Measurements from ENCODE around the gene MYH10. TPM values are rescaled to one million over a fixed set of nuclear protein-coding genes. Genes with fewer than 3 reads are reported as not detected.

MYH10 gene
- total RNA-seq, 1 experiment from 2014 or later, result 1.6 TPM

GRCh38 chr17:8537734-8538133 is 92.8 kb downstream of the MYH10 start:
- CTCF ChIA-PET, result no interaction called here
- no TSS peak for BruUV-seq (replicated peaks)

DNA sequence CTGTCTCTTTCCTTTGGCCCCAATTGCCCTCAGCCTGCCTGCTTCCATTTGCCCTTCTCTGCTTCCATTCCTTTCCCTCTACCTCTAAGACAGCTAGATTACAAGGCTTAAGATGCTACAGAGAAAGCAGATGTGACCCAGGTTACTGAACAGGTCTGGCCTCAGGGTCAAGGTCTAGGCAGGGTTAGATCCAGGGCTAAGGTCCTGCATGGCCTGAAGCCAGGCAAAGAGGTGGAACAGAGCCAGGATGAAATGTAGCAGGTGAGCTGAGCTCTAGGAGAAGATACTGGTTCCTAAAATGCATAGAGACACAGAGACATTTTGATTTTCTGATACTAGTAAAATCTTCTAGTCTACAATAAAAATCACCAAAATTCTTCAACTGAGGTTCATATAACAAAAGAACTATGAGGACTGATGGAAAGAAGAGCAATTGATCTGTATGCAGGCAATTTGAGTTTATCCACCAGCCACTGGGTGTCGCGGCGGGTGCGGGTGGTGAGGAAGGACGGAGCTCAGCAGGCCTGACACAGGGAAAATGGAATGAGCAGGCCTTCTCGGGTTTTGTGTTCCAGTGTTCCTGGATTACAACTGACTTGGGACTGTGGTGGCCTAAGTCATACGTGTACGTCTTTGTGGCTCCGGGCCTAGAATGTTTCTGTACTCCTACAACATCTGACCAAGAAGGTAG is 95.9 kb downstream of the MYH10 start:
- H3K27ac ChIP-seq, result no peak overlapping the region
- no peak overlapping the region for H3K4me3 ChIP-seq
- H3K36me3 ChIP-seq (ENCODE audit: low read depth), result no peaks in the 10 kb centered on the region
- ChIA-PET POLR2A (ENCODE audit: unreplicated experiment) (interaction anchor here (0.7 kb wide), 1 partner anchor 408 kb away, joined by 8 read pairs; no protein-coding TSS in a partner anchor), CTCF (no interaction called here)
- no peak overlapping the region for H3K4me2 ChIP-seq
- H2AFZ ChIP-seq, result no peak overlapping the region
- no peaks in the 10 kb centered on the region for H3K79me2 ChIP-seq (ENCODE audit: low read depth)
- no peaks in the 10 kb centered on the region for H3K9me2 ChIP-seq (ENCODE audit: insufficient read depth)
- TF ChIP-seq, protein P1, sequence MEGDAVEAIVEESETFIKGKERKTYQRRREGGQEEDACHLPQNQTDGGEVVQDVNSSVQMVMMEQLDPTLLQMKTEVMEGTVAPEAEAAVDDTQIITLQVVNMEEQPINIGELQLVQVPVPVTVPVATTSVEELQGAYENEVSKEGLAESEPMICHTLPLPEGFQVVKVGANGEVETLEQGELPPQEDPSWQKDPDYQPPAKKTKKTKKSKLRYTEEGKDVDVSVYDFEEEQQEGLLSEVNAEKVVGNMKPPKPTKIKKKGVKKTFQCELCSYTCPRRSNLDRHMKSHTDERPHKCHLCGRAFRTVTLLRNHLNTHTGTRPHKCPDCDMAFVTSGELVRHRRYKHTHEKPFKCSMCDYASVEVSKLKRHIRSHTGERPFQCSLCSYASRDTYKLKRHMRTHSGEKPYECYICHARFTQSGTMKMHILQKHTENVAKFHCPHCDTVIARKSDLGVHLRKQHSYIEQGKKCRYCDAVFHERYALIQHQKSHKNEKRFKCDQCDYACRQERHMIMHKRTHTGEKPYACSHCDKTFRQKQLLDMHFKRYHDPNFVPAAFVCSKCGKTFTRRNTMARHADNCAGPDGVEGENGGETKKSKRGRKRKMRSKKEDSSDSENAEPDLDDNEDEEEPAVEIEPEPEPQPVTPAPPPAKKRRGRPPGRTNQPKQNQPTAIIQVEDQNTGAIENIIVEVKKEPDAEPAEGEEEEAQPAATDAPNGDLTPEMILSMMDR (conservative IDR thresholded peaks at IDR 0.05), result no peak
- no peak for TF ChIP-seq EZH2 (IDR thresholded peaks at IDR 0.05; ENCODE audit: low read depth)
- peaks cover 57% of the 10 kb centered on the region for H3K27me3 ChIP-seq (ENCODE audit: insufficient read depth, low read depth)
- no peak for DNase-seq
- no peaks in the 10 kb centered on the region for H3F3A ChIP-seq (ENCODE audit: insufficient read depth, low read depth)
- no peaks in the 10 kb centered on the region for H3K9me3 ChIP-seq (ENCODE audit: insufficient read depth, low read depth)
- no TSS peak for BruUV-seq (replicated peaks)
- no peaks in the 10 kb centered on the region for H4K20me1 ChIP-seq (ENCODE audit: insufficient read depth)
- intact Hi-C loops (cut with micrococcal nuclease; ENCODE audit: unreplicated experiment), result no loop called here
- H3K4me1 ChIP-seq (replicated peaks; ENCODE audit: insufficient read depth), result no peaks in the 10 kb centered on the region

More at GRCh38 chr17:8537734-8538133, 92.8 kb downstream of the MYH10 start:
- H3K9me3 ChIP-seq (ENCODE audit: insufficient read depth, low read depth), result no peaks in the 10 kb centered on the region
- POLR2A ChIA-PET (ENCODE audit: unreplicated experiment), result no interaction called here
- H3K4me2 ChIP-seq, result no peak overlapping the region
- H3F3A ChIP-seq (ENCODE audit: insufficient read depth, low read depth), result no peaks in the 10 kb centered on the region
- no peaks in the 10 kb centered on the region for H3K4me1 ChIP-seq (replicated peaks; ENCODE audit: insufficient read depth)
- no peaks in the 10 kb centered on the region for H3K9me2 ChIP-seq (ENCODE audit: insufficient read depth)
- no peak overlapping the region for H3K4me3 ChIP-seq
- intact Hi-C loops (cut with micrococcal nuclease; ENCODE audit: unreplicated experiment), result no loop called here
- H3K79me2 ChIP-seq (ENCODE audit: low read depth), result no peaks in the 10 kb centered on the region
- no peaks in the 10 kb centered on the region for H4K20me1 ChIP-seq (ENCODE audit: insufficient read depth)
- DNase-seq, result no peak
- no peak for TF ChIP-seq EZH2 (IDR thresholded peaks at IDR 0.05; ENCODE audit: low read depth)
- peaks cover 36% of the 10 kb centered on the region for H3K27me3 ChIP-seq (ENCODE audit: insufficient read depth, low read depth)
- no peak overlapping the region for H2AFZ ChIP-seq
- no peaks in the 10 kb centered on the region for H3K36me3 ChIP-seq (ENCODE audit: low read depth)
- no peak overlapping the region for H3K27ac ChIP-seq

- BruUV-seq (replicated peaks), result no TSS peak
- H3K36me3 ChIP-seq (ENCODE audit: low read depth), result no peaks in the 10 kb centered on the region
- H3K4me1 ChIP-seq (replicated peaks; ENCODE audit: insufficient read depth), result no peaks in the 10 kb centered on the region
- no peaks in the 10 kb centered on the region for H3K9me2 ChIP-seq (ENCODE audit: insufficient read depth)
- no peak overlapping the region for H3K27ac ChIP-seq
- H3K79me2 ChIP-seq (ENCODE audit: low read depth), result no peaks in the 10 kb centered on the region
- intact Hi-C loops (cut with micrococcal nuclease; ENCODE audit: unreplicated experiment), result no loop called here
- no peaks in the 10 kb centered on the region for H4K20me1 ChIP-seq (ENCODE audit: insufficient read depth)
- no peak overlapping the region for H2AFZ ChIP-seq
- H3K4me3 ChIP-seq, result no peak overlapping the region
- H3K4me2 ChIP-seq, result no peak overlapping the region
- no peaks in the 10 kb centered on the region for H3K9me3 ChIP-seq (ENCODE audit: insufficient read depth, low read depth)
- CTCF ChIA-PET, result no interaction called here
- peaks cover 75% of the 10 kb centered on the region for H3K27me3 ChIP-seq (ENCODE audit: insufficient read depth, low read depth)
- no peak for TF ChIP-seq EZH2 (IDR thresholded peaks at IDR 0.05; ENCODE audit: low read depth)
- TF ChIP-seq, protein P1 (conservative IDR thresholded peaks at IDR 0.05), result no peak
- no peak for DNase-seq
- POLR2A ChIA-PET (ENCODE audit: unreplicated experiment), result no interaction called here
- no peaks in the 10 kb centered on the region for H3F3A ChIP-seq (ENCODE audit: insufficient read depth, low read depth)
Measured at GRCh38 chr17:8532021-8532420, 98.5 kb downstream of the MYH10 start.

DNA sequence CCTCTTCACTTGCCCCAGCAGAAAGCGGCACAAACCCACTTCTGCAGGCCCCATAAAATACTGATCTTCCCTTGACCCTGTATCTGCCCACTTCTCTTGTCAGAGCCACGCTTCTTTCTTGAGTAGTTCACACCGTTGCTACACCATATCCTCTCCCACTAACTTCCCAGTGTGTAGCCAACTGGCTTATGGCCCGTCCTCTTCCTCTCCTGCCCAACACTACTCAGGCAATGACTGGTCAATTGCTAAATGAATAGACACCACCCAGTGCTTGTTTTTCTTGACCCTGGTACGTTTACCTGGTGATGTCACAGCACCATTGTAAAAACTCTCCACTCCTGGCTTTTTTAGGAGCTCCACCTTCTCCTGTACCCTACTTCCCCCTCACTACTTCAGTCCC is 107.9 kb downstream of the MYH10 start:
- CTCF ChIA-PET, result no interaction called here
- H2AFZ ChIP-seq, result no peak overlapping the region
- no peaks in the 10 kb centered on the region for H3F3A ChIP-seq (ENCODE audit: insufficient read depth, low read depth)
- no peaks in the 10 kb centered on the region for H3K9me3 ChIP-seq (ENCODE audit: insufficient read depth, low read depth)
- no peak overlapping the region for H3K4me2 ChIP-seq
- no peaks in the 10 kb centered on the region for H3K9me2 ChIP-seq (ENCODE audit: insufficient read depth)
- intact Hi-C loops (cut with micrococcal nuclease; ENCODE audit: unreplicated experiment), result no loop called here
- peaks cover 69% of the 10 kb centered on the region for H3K27me3 ChIP-seq (ENCODE audit: insufficient read depth, low read depth)
- POLR2A ChIA-PET (ENCODE audit: unreplicated experiment), result no interaction called here
- DNase-seq, result no peak
- no peaks in the 10 kb centered on the region for H3K36me3 ChIP-seq (ENCODE audit: low read depth)
- no peaks in the 10 kb centered on the region for H3K4me1 ChIP-seq (replicated peaks; ENCODE audit: insufficient read depth)
- no peak overlapping the region for H3K4me3 ChIP-seq
- no peaks in the 10 kb centered on the region for H3K79me2 ChIP-seq (ENCODE audit: low read depth)
- TF ChIP-seq EZH2 (IDR thresholded peaks at IDR 0.05; ENCODE audit: low read depth), result no peak
- TF ChIP-seq, protein P1 (conservative IDR thresholded peaks at IDR 0.05), result no peak
- no peak overlapping the region for H3K27ac ChIP-seq
- BruUV-seq (replicated peaks), result no TSS peak
- H4K20me1 ChIP-seq (ENCODE audit: insufficient read depth), result no peaks in the 10 kb centered on the region

Measured in PC-9 (cell line).